ENCODE data around the gene ARHGAP6. TPM values are rescaled to one million over a fixed set of nuclear protein-coding genes. Genes with fewer than 3 reads are reported as not detected.

The ARHGAP6 gene
- total and polyA plus RNA-seq, 2 of the 4 experiments (the other 2 are of a cell fraction) = 1.4 to 1.8 TPM

- in situ Hi-C loops (cut with MboI; ENCODE audit: low sequenced_read_pairs) = no loop called here
- no peak overlapping the region for H2BK20ac ChIP-seq (ENCODE audit: low read depth, low read length)
- ChIA-PET POLR2A (ENCODE audit: unreplicated experiment) (no interaction called here), CTCF (no interaction called here)
- no peak overlapping the region for H3K56ac ChIP-seq (ENCODE audit: extremely low read depth, insufficient read depth, low read length)
- H2BK15ac ChIP-seq (ENCODE audit: low read depth, low read length) = no peak overlapping the region
- no peaks in the 10 kb centered on the region for H3K9me1 ChIP-seq (ENCODE audit: insufficient read depth, low read length)
- TF ChIP-seq MXI1 (IDR thresholded peaks at IDR 0.05; ENCODE audit: borderline replicate concordance, low read depth, low read length) (no peak), POLR2A (IDR thresholded peaks at IDR 0.05; ENCODE audit: low read depth, low read length) (no peak), FOS (IDR thresholded peaks at IDR 0.05; ENCODE audit: low read depth, low read length) (no peak), NFE2L2 (IDR thresholded peaks at IDR 0.05; ENCODE audit: low read depth, low read length) (no peak), RCOR1 (IDR thresholded peaks at IDR 0.05; ENCODE audit: insufficient replicate concordance, low read length) (no peak), RFX5 (IDR thresholded peaks at IDR 0.05; ENCODE audit: low read depth, low read length) (no peak), MAZ (IDR thresholded peaks at IDR 0.05; ENCODE audit: borderline replicate concordance, low read depth, low read length) (no peak), MAFK (IDR thresholded peaks at IDR 0.05; ENCODE audit: low read depth, low read length) (no peak), CEBPB (IDR thresholded peaks at IDR 0.05; ENCODE audit: low read depth, low read length) (no peak), SMC3 (IDR thresholded peaks at IDR 0.05; ENCODE audit: low read depth, low read length) (no peak)
- no peak overlapping the region for H3K4me3 ChIP-seq (ENCODE audit: insufficient read depth, low read depth, low read length)
- no peaks in the 10 kb centered on the region for H4K20me1 ChIP-seq (ENCODE audit: insufficient read depth, low read length)
- intact Hi-C loops (cut with micrococcal nuclease) = no loop called here
- H4K8ac ChIP-seq (ENCODE audit: low read depth in 2 of 2, low read length in 2 of 2) = no peak overlapping the region
- no peak overlapping the region for H2BK5ac ChIP-seq (ENCODE audit: low read depth, low read length, poor library complexity, severe bottlenecking)
- H3K27ac ChIP-seq (ENCODE audit: insufficient read depth, low read length) = no peak overlapping the region
- no peak overlapping the region for H3K4me2 ChIP-seq (ENCODE audit: low read depth, low read length)
- H4K5ac ChIP-seq (ENCODE audit: low read depth, low read length) = no peak overlapping the region
- no peak overlapping the region for H3K14ac ChIP-seq (replicated peaks; ENCODE audit: low read depth, low read length)
- H3K23ac ChIP-seq (ENCODE audit: low read depth, low read length) = no peak overlapping the region
- no peak for ATAC-seq (ENCODE audit: low read depth)
- BruUV-seq (replicated peaks) = no TSS peak
- H2BK120ac ChIP-seq (ENCODE audit: low read depth, low read length) = no peak overlapping the region
- H2AK5ac ChIP-seq (ENCODE audit: low read depth, low read length) = no peak overlapping the region
- no peaks in the 10 kb centered on the region for H3K27me3 ChIP-seq (ENCODE audit: control insufficient read depth, insufficient read depth, low read length)
- dilution Hi-C loops (cut with HindIII; ENCODE audit: low sequenced_read_pairs, unreplicated experiment) = no loop called here
- no peaks in the 10 kb centered on the region for H3K9me3 ChIP-seq (ENCODE audit: control insufficient read depth, insufficient read depth, low read length)
- H3K18ac ChIP-seq (ENCODE audit: low read depth, low read length) = no peak overlapping the region; the same call in 1 of the 2 replicates
- H2AFZ ChIP-seq (replicated peaks; ENCODE audit: low read length, poor library complexity) = no peak overlapping the region
- no peaks in the 10 kb centered on the region for H3K79me1 ChIP-seq (ENCODE audit: low read depth in 1 of 2, low read length in 2 of 2)
- no peak overlapping the region for H2AK9ac ChIP-seq (replicated peaks; ENCODE audit: low read depth, low read length, poor library complexity)
- H3K4me1 ChIP-seq (ENCODE audit: control insufficient read depth, insufficient read depth, low read length) = peaks cover 12% of the 10 kb centered on the region
- no peak overlapping the region for H3K9ac ChIP-seq (ENCODE audit: low read depth, low read length)
- H4K91ac ChIP-seq (ENCODE audit: insufficient read depth, low read depth, low read length) = no peak overlapping the region
- no peaks in the 10 kb centered on the region for H3K36me3 ChIP-seq (ENCODE audit: control insufficient read depth, insufficient read depth, low read length)
- no peak overlapping the region for H3K4ac ChIP-seq (ENCODE audit: low read depth, low read length)
- no CpG with 5 or more reads among the region's 3 CpGs for WGBS, 2 experiments (ENCODE audit: extremely low coverage in 2 of 2, insufficient read length in 1 of 2)
- DNase-seq = no peak
Measured at GRCh38 chrX:11434607-11435006, 231.1 kb downstream of the ARHGAP6 start.
